Brain pericyte (primary cell): ENCODE data around the gene FMNL3.

Experiments
- DNase-seq: peaks from one replicate; pipeline ENCODE4 v3.0.0-alpha.2; 2012; ENCODE audit warnings: low read depth, low spot score

FMNL3 gene

GRCh38 chr12:49652921-49653520, 54.2 kb downstream of the FMNL3 start:
- DNase-seq: no peak

GRCh38 chr12:49651855-49652254, 55.4 kb downstream of the FMNL3 start:
- DNase-seq: no peak

- no peak for DNase-seq
Observed at GRCh38 chr12:49649892-49650291, 57.3 kb downstream of the FMNL3 start.

- DNase-seq: no peak
Observed at GRCh38 chr12:49649445-49649844, 57.8 kb downstream of the FMNL3 start.

GRCh38 chr12:49648712-49649003, 58.5 kb downstream of the FMNL3 start:
- DNase-seq: no peak

DNA sequence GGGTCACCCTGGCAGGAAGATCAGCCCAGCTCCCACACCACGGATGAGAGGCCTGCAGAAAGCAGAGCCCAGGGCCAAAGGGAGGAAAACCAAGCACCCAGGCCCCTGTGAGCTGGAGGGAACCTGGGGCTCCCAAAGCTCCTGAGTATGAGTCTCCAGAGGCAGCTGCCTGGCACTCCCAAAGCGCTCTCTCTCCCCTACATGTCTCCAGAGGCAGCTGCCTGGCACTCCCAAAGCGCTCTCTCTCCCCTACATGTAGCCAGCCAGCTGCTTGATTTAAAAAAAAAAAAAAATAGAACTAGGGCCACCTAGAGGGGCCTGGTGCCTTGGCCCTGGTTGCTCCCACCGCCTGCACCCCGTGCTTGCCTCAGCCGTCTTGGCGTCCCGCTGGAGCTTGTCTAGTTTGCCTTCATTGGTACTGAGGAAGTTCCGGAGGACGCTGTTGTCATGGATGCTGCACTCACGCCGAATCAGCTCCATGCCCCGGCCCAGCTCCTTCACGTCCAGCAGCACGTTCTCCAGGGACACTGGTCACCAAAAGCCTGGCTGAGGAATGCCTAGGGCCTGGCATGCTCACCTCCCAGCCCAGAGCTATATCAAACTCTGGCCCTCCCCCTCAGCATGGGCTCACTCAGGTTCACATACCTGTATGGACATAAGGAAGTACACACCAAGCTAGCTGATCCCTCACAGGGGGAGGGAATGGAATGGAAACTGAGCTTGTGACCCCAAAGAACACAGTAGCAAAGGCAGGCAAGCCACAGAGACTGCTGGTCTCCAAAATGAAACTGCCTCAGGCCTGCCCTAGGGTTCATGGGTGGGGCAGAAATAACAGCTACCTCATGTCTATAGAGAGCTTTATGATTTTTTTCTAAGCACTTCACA, 59.1 kb downstream of the FMNL3 start:
- no peak for DNase-seq

DNA sequence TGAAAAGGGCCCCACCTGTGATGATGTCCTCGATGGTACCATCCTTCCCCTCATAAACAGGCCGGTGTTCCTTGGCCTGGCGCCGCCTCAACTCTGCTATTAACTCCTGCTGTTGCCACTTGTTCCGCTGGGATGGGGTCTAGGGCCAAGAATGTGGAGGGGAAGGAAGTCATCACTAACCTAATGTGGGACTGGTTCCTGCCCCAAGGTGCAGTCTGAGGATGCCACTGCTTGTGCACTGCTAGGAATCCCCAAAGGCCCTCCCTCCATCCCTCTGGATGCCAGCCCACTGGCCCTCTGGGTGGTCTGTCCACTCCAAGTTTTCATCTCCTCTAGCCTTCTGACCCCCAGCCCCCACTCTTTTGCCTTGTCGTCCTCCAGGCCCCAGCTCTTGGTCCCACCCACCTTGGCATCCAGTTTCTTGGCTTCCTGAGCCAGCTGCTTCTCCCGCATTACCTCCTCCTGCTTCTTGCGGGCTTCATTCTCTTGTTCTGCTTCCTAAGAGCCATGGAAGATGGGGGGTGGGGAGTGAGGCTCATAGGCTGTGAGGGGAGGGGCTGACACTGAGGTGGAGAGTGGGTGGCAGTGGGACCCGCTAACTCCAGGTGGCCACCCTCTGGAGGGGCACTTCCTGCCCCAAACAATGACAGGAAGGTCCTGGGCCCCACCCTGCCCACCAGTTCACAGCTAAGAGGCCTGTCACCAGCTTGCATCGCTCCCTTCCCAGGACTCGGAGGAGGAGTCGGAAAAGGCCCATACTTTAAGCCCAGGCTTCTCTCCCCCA, 60.1 kb downstream of the FMNL3 start:
- DNase-seq: no peak

GRCh38 chr12:49646331-49646830, 60.8 kb downstream of the FMNL3 start:
- no peak for DNase-seq

DNA sequence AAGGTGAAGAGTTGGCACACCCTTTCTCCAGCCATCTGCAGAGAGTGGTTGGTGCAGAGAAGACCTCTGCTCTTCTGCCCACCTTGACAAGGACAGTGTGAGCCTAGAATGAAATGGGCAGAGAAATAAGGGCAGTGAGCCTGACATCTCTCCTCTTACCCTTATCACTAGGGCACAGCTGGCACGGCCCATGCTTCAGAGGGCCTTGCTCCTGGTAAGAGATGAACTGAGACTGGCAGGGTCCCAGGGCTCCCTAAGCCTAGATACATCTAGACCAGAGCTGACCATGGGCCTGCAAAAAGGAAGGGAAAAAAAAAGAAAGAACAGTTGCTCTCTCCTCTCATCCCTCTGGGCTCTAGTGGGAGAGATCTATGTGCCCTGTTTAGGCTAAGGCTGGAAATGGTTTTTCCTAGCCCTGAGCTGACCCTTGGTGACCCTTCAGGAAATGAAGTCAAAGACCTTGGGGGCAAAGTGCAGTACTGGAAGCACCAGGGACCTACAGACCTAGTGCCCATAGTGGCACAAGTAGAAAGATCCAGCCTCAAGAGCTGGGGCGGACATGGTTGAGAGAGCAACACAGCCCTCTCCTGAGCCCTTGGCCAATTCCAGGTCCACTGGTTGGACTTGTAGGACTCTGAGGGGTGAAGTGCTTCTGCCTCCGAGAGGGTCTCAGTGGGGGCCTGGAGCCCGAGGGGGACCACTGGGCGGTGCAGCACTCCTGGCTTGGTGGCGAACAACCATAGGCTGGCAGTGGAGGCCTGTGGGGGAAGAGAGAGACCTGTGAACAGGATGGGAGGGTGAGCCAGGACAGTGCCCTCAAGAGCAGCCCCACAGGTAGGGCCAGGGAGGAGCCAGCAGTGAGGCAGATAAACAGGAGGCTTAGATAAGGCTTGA, 61.8 kb downstream of the FMNL3 start:
- DNase-seq: no peak

DNA sequence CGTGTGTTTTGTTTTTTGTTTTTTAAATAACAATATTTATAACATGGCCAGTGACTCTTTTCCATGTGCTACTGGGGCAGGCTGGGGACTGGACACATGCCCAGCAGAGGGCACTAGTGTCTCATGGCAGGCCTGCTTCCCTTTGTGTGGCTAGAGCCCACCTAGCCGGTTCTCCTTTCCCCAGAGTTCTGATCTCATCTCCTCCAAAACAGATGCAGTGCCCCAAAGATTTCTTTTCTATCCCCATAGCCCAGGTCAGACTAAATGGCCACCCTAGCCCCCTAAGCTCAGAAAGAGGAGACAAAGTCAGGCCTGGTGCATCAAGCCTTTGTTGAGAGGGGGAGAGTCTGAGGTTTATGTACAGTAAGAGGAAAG, 62.6 kb downstream of the FMNL3 start:
- no peak for DNase-seq

GRCh38 chr12:49643961-49644619, 63.1 kb downstream of the FMNL3 start:
- DNase-seq: no peak

DNA sequence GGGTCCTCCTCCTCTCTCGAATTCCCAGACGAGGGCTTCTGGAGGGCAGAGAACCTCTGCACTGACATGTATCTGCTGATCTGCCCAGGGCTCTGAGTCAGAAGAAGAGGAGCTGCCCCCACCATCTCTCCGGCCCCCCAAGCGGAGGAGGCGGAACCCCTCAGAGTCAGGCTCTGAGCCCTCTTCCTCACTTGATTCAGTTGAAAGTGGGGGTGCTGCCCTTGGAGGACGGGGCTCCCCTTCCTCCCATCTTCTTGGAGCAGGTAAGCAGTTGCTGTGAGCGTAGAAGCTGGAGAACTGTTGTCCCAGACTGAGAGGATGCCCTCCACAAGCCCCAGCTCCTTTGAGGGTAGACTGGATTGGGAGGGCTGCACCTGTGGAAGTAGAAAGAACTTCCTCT, 64.1 kb downstream of the FMNL3 start:
- no peak for DNase-seq

DNA sequence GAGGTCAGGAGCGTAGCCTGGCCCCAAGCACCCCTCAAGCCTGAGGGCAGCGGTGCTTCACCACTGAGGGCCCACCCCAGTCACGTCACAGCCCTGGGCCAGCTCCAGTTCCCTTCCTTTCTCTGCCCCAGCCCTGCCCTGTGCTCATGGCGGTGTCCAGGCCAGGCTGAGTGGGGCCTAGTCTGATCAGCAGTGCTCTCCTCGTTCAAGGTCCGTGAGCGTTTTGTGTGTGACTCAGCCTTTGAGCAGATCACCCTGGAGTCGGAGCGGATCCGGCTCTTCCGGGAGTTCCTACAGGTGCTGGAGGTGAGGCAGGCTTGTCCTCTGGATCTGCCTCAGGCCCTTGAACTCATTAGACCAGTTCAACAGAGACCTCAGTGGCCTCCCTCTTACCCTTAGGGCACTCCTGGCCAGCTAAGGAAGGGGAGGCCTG, 64.8 kb downstream of the FMNL3 start:
- no peak for DNase-seq

GRCh38 chr12:49641748-49642369, 65.3 kb downstream of the FMNL3 start:
- DNase-seq: no peak

DNA sequence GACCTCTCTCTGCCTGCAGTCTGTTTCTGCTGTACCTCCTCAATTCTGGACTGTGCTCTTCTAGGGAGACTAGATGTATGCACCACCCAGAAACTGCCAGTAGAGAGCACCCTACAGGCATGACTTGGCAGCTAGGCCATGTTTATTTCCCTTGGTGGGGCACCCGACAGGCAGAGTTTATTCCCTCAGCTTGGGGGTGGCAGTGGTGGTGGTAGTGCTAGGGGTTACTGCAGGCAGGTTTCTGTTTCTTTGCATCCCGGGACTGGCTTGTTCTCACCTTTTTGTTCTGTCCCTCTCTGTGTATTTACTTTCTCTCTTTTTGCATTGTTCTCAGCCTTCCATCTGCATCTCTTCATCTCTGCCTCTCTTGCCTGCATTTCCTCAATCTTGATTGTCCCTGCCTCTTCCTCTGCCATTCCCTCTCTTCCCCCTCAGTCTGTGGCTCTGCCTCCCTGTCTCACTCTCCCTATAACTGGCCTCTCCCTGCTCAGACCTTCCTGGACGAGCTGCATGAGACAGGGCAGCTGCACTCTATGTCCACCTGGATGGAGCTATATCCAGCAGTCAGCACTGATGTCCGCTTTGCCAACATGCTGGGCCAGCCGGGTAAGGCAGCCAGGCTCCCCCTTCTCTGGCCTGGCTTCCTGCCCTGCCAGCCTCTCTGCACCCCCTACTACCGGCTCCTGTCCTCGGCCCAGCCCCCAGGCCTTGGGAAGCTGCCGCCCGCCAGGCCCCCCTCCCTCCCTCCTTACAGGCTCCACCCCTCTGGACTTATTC, 70.0 kb downstream of the FMNL3 start:
- no peak for DNase-seq

DNA sequence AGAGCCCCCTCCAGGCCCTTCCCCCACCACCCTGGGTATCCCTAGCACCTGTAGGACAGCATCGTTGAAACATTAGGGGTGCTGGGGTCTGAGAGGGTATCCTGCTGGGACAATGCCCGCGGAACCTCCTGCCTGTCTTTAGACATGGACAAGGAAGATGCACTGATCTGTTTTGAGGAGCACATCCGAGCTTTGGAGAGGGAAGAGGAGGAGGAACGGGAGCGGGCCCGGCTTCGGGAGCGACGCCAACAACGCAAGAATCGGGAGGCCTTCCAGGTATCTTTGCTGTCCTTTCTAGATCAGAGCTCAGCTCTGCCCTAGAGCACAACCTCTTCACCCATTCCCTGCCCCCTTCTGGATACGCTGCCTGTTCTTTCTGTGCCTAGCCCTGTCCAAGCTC, 70.6 kb downstream of the FMNL3 start:
- no peak for DNase-seq

DNA sequence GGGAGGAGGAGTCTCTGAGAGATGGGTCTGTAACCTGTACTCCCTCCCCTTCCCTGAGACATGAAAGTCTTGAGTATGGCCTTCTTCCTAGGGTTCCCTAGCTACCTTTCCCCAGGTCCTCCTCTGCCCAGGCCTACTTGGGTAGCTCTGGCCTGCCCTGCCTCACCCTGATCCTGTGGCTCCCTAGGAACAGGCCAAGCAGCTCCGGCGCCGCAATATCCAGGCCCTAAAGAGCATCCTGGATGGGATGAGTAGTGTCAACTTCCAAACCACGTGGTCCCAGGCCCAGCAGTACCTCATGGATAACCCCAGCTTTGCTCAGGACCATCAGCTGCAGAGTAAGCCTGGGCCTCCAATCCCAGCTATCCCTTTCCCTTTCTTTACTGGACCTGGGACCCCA, 71.5 kb downstream of the FMNL3 start:
- DNase-seq: no peak

DNA sequence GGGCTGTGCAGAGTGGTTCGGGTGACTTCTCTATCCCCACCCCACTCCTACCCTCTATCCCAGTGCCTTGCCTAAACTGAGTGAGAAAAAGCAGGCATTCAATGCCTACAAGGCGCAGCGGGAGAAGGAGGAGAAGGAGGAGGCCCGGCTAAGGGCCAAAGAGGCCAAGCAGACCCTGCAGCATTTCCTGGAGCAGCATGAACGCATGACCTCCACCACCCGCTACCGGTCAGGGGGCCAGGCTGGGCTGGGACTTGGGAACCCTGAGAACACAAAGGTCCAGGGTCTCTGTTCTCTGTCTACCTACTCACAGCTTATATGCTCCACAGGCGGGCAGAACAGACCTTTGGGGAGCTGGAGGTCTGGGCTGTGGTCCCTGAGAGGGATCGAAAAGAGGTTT, 72.2 kb downstream of the FMNL3 start:
- DNase-seq: no peak

GRCh38 chr12:49633703-49634345, 73.4 kb downstream of the FMNL3 start:
- DNase-seq: no peak
